Stimulated activated CD4-positive, alpha-beta T cell treated with anti-CD3 and anti-CD28 coated beads, Interleukin-12 subunit alpha, Interleukin-12 subunit beta, amount 100 ng/mL, for 4 hours (primary cell): ENCODE data around the gene FETUB.
"Not testable (repeated sequence)": the region's sequence is repeated elsewhere in the genome, so short reads cannot be mapped to it uniquely, and the experiment has no call there.

Experiments used
- DNase-seq: peaks from one replicate; pipeline ENCODE4 v3.0.0-alpha.2; 2020

The FETUB gene

DNA sequence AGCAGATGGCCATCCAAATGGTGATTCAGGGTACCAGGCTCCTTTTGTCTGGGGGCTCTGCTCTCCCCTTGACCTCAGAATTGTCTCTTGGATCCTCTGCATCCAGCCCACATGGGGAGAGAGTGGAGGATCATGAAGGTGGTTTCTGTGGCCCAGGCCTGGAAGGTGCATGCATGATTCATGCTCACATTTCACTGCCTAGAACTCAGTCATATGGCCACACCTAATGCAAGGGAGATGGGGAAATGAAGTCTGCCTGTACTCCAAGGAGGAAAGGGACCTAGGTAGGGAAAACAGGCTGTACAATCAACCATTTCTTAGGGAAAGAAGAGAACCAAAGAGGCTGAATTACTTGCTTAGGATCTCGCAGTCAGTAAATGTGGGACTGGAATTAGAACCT is 40.7 kb downstream of the FETUB start:
- DNase-seq: no peak

DNA sequence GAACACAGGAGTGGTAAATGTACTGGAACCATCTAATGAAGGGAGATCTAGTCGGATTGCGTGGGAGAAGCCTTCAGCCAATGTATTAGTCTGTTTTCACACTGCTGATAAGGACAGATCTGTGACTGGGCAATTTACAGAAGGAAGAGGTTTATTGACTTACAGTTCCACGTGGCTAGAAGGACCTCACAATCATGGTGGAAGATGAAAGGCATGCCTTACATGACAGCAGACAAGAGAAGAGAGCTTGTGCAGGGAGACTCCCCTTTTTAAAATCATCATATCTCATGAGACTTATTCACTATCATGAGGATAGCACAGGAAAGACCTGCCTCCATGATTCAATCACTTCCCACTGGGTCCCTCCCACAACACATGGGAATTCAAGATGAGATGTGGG is 42.6 kb downstream of the FETUB start:
- DNase-seq: no peak

DNA sequence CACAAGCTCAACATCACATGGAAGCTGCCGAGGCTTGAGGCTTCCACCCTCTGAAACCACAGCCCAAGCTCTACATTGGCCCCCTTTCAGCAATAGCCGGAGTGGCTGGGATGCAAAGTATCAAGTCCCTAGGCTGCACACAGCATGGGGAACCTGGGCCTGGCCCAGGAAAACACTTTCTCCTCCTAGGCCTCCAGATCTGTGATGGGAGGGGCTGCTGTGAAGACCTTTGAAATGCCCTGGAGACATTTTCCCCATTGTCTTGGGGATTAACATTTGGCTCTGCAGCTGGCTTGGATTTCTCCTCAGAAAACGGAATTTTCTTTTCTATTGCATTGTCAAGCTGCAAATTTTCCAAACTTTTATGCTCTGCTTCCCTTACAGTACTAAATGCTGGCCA is 43.8 kb downstream of the FETUB start:
- DNase-seq: no peak

DNA sequence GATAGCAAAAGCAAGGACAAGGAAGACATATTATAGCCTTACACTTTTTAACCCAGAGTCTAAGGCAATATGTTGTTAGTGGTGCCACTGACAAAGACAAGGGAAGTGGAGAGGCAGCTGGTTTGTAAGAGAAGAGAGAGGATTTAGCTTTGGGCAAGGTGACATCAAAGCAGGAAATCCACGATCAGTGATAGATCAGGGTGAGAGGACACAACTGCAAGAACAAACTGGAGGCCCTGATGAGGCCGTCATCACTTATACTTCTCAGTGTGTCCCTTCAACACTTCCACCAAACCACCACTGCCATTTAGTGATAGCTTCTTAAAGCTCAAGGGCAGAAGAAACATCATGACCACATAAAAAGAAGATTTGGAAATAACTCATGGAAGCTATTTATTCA is 46.3 kb downstream of the FETUB start:
- not testable (repeated sequence) for DNase-seq

GRCh38 chr3:186687120-186687651 is 47.0 kb downstream of the FETUB start:
- no peak for DNase-seq

- not testable (repeated sequence) for DNase-seq
Observed at GRCh38 chr3:186690304-186690703, 50.1 kb downstream of the FETUB start.

DNA sequence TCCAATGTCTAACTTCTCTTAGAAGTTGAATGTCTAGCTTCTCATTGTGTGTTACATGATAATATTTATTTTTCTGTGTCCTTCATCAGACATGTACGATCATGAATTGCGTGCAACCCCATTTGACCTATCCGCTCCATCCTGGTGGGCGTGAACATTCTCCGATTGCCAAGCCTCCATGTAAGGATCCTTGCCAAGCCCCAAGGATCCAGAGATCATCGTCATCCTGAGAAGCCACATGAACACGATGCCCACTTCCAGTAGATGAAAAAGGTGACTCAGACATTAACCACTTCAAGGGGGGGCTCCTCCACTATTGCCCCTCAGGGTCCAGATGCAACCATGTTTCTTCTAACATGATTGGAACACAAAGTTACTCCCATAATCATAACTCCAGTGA is 51.5 kb downstream of the FETUB start:
- no peak for DNase-seq

GRCh38 chr3:186693843-186694242 is 53.6 kb downstream of the FETUB start:
- no peak for DNase-seq

DNA sequence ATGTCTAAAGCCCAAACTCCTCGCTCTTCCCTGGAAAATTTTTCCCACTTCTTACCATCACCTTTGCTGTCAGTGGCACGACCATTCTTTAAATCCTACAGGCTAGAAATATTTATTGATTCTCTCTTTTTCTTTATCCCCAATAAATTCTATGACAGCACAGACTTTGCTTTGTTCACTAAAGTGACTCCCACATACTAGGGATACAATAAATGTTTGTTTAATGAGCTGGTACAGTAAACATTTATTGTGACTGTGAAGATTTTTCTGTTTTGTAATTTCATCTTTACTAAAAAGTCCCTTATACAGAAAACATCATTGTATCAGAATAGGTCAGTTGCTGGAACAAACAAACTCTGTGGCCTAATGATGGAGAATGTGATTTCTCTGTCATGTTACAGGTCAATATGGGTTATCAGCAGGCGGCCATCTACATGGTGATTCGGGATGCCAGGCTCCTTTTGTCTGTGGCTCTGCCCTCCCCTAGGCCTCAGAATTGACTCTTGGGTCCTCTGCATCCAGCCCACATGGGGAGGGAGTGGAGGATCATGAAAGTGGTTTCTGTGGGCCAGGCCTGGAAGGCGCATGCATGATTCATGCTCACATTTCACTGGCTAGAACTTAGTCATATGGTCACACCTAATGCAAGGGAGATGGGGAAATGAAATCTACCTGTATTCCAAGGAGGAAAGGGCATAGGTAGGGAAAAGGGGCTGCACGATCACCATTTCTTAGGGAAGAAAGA is 54.3 kb downstream of the FETUB start:
- no peak for DNase-seq

- no peak for DNase-seq
Observed at GRCh38 chr3:186696522-186696921, 56.3 kb downstream of the FETUB start.

- DNase-seq: no peak
Observed at GRCh38 chr3:186697510-186697909, 57.3 kb downstream of the FETUB start.

DNA sequence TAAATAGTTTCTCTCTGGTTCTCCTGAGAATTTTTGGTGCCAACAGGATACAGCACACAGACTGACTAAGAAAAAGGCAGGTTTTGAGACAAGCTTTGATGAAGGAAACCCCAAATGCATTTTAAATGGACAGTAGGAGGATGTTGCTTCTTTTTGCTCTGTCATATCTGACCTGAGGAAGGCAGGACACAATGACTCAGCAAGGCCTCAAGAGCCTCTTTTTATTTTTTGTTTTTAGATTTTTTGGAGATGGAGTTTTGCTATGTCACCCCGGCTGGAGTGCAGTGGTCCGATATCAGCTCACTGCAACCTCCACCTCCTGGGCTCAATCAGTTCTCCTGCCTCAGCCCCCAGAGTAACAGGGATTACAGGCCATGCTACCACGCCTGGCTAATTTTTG is 60.1 kb downstream of the FETUB start:
- DNase-seq: no peak

DNA sequence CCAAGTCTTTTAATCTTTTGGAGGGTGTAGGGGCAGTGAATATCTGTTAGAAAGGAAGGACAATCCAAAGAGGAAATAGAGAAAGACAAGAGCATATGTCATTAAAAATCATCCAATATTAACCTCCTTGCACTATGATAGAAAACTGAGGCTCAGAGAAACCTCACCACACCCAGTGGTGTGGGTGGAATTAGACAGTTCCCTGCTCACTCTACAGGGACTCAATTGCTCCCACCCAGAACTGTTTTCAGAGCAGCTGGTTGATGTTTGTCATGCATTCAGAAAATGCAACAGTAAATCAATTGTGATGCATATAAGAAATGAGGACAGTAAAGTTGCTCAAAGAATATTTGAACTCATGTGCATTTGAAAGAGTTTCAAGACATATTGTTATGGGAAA is 62.3 kb downstream of the FETUB start:
- DNase-seq: not testable (repeated sequence)
